Thyroid gland (tissue), 4 donors: ENCODE results near the gene NUP62.

Source experiments
- POLR2A ChIP-seq, 2 donors: fragments of 450-650 bp; IDR thresholded peaks; one replicate each; pipeline ENCODE4 v1.6.1; 2017; ENCODE audit warnings: antibody characterized with exemption in 2 of 2, mild to moderate bottlenecking in 2 of 2, moderate library complexity in 1 of 2
- TF ChIP-seq, protein P1 (sequence below), 6 experiments: fragments of 200-600 bp in 3 of 6; fragments of 450-650 bp in 3 of 6; sonication (generic) in 3 of 6; IDR thresholded peaks; one replicate each; pipeline ENCODE4 v1.5.1; 2016 to 2019; ENCODE audit warnings: antibody characterized with exemption in 6 of 6, mild to moderate bottlenecking in 2 of 6, inconsistent platforms in 1 of 6, moderate library complexity in 1 of 6

DNA sequence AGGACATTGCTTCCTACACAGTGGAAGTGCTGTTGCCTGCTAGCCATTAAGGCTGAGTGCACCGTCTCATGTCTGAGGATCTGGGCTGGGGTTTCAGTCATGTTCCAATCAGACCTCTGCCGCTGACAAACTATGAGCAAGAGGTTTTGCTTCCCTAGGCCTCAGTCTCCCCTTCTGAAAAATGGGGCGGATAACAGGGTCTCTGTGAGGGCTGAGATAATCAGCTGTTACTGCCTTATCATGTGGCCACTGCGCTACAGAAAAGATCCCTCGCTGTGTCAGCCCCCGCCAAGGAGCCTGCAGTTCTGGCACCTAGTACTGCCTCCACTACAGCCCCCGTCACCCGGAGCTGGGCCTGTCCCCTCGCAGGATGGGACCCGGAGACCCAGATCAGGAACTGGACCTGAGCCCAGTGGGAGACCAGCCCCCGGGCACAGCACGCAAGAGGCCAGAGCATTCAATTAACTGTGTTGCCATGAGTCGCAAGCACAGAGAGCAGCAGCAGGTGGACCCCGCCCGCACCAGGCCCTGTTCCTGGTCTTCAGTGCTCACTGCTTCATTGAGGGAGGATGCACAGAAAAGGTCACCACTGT lies 58.9 kb downstream of the NUP62 start:
- TF ChIP-seq, protein P1, sequence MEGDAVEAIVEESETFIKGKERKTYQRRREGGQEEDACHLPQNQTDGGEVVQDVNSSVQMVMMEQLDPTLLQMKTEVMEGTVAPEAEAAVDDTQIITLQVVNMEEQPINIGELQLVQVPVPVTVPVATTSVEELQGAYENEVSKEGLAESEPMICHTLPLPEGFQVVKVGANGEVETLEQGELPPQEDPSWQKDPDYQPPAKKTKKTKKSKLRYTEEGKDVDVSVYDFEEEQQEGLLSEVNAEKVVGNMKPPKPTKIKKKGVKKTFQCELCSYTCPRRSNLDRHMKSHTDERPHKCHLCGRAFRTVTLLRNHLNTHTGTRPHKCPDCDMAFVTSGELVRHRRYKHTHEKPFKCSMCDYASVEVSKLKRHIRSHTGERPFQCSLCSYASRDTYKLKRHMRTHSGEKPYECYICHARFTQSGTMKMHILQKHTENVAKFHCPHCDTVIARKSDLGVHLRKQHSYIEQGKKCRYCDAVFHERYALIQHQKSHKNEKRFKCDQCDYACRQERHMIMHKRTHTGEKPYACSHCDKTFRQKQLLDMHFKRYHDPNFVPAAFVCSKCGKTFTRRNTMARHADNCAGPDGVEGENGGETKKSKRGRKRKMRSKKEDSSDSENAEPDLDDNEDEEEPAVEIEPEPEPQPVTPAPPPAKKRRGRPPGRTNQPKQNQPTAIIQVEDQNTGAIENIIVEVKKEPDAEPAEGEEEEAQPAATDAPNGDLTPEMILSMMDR (IDR thresholded peaks at IDR 0.05): no peak
- TF ChIP-seq POLR2A (IDR thresholded peaks at IDR 0.05): no peak
